Activated CD4-positive, alpha-beta T cell treated with anti-CD3 and anti-CD28 coated beads, Interleukin-2, amount 50 U/mL, for 16 hours (primary cell): ENCODE measurements around the gene HOXC10.

ENCODE experiments used
- DNase-seq: peaks from one replicate; pipeline ENCODE4 v3.0.0-alpha.2; 2020

The HOXC10 gene

DNA sequence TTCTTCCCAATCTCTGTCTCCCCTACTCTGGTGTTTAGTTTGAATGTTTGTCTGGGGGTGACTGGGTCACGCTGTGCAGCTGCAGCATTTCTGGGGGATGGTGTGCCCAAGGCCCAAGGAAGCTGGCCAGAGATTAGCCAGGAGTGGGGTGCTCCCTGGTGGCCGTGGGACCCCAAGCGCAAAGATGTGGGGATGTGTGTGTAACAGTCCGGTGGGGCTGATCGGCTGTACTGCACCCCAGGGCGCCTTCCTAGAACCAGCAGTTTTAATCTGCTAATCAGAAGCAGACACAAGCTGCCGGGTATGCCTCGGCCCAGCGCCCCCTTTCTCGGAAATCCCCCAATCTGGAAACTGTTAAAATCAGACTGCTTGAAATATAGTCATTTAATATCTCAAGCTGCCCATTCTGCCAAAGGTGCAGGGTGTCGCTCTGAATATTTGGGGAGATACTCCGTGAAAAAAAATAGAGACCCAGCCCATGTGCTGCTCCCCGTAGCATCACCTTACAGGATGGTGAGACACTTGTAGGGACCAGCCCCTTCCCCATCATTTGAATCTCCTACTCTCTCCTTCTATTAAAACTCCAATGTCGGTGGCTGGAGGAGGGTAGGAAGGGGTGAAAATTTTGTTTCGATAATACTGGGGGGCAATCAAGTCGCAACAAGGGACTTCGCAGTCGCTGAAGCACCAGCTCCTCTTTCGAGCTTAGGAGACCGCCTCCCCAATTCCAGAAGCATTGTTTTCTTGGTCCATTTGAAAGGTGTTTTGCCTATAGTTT, 19.3 kb downstream of the HOXC10 start:
- no peak for DNase-seq

DNA sequence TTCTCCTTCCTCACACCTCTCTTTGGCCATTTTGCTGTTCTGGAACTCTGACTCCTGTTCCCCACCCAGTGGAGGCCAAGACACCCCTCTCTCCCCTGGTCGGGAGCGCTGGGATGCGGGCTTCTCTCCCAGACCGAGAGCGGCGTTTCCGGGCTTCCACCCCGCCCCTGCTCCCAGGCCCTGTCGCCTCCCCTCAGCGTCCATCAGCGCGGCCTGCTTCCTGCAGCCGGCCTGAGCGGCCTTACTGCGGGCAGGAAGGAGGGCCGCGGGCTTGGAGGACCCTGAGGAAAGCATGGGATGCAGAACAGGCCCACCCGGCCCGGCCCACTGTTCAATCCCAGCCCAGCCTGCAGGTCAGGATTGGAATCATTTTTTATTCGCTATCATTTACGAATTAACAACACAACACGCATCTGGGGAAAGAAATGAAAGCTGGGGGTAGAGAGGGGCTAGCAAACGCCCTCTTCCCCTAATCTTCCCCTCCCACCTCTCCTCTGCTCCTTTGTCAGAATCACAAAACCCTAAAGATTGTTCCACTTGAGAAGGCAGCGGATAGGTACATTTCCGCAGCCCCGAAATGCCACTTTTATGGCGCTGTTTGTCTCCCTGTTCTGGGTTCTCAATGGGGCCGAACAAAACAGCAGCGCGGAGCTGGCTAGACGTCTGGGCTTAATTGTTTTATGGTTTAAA, 20.0 kb downstream of the HOXC10 start:
- no peak for DNase-seq

DNA sequence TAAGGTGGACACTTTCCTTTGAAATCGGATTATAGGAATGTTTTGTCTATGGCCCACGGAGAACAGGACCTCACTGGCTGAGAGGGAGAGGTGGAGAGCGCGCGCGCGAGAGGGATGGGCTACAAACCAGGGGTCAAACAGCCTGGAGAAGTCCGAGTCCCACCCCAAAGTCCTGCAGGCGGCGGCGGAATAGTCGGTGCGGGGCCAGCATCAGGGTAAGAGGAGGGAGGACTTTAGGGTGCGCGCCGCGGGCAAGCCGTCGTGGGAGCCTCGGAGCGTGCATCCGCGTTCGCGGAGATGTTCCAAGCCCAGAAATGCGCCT, 20.5 kb downstream of the HOXC10 start:
- no peak for DNase-seq

- DNase-seq, result peak; percentile 83
Measured at GRCh38 chr12:54005853-54006558, 21.1 kb downstream of the HOXC10 start.

DNA sequence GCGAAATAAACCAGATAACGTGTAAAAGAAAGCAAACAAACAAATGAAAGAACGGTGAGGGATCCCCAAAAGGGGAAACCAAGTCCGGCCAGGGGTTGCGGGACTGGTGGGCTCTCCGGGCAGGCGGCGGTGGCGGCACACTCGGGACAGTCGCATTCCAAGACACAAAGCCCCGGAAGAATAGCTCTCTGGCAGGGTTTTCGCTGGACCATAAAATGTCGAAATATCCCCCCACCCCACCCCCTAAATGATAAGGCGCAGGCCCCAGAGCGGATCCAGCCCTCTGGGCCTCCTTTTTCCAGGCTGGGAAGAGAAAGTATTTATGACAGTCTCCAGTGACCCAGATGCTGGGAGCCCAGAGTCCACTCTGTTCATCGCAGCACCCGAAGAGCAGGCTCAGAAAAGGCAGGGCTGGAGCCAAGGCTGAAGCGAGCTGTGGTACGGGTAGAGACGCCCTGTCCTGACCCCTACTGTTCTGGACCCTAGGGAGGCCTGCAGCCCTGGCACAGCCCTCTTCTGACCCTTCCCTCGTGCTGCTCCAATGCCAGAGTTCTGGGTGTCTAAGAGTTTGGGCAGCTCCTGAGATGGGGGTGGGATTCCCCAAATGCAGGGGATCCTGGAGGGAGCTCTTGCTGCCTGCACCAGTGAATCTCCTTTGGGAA, 21.7 kb downstream of the HOXC10 start:
- DNase-seq, result no peak

GRCh38 chr12:54007538-54008259, 22.8 kb downstream of the HOXC10 start:
- no peak for DNase-seq

- DNase-seq, result no peak
Measured at GRCh38 chr12:54008260-54008552, 23.3 kb downstream of the HOXC10 start.

- DNase-seq, result no peak
Measured at GRCh38 chr12:54009171-54010052, 24.5 kb downstream of the HOXC10 start.

GRCh38 chr12:54010053-54010971, 25.4 kb downstream of the HOXC10 start:
- no peak for DNase-seq

DNA sequence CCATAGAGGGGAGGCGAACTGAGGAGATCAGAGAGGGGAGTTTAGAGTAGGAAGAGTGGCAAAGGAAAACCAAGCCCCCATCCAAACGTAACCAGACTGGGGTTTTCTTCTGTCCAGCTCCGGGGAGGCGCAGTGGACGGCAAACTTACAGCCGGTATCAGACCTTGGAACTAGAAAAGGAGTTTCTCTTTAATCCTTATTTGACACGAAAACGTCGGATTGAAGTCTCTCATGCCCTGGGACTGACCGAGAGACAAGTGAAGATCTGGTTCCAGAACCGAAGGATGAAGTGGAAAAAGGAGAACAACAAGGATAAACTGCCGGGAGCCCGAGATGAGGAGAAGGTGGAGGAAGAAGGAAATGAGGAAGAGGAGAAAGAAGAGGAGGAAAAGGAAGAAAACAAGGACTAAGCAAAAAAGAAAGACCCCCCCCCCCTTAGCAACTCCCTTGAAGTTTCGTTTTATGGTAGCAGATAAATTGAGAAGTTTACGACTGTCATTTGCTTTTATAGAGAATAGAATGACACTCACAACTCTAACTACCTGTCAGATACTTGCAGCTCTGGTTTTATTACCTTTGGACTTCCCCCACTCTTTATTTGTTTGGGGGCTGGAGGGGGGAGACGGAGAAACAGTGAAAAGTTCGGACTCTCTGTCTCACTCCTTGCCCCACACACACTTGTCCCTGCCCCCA, 26.2 kb downstream of the HOXC10 start:
- DNase-seq, result no peak

DNA sequence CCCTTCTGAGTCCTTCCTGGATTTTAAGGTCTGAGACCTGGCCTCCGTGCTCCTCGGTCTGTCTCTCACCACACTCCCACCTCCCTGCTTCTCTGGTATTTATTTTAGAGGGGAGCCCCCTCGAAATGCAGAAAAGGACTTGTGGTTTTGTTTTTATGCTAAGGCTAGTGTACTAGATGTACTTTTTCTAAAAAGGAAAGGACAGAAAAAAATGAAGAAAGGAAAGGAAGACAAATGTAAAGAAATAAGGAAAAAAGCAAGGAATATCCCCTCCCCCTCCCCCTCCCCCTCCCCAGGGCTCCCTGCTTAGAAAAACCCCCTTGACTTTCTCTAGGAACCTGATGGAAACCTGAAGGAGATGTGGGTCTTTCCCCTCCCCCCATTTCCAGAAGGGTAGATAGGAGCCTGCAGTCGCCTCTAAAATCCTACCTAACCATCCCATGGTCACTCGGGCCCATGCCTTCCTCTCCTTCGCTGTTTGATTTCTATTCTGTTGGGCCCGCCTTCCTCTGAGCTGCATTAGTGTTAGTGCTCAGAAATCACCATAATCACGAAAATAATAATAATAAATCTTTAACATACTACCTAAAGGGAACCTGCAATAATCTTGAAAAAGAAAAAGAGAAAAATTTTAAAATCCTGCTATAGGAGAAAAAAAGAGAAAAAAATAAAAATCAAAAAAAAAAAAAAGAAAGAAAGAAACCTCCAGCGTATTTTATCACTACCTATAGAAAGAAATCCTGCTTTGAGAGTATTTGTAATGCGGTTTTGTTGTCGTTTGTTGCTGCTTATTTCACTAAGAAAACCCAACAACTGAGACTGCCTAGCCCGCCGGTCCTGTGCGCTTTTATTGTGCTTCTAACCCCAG, 27.0 kb downstream of the HOXC10 start:
- DNase-seq, result no peak

GRCh38 chr12:54012631-54013409, 27.9 kb downstream of the HOXC10 start:
- no peak for DNase-seq

GRCh38 chr12:54014377-54015017, 29.6 kb downstream of the HOXC10 start:
- DNase-seq, result no peak

- DNase-seq, result no peak
Measured at GRCh38 chr12:54015018-54015931, 30.3 kb downstream of the HOXC10 start.

DNA sequence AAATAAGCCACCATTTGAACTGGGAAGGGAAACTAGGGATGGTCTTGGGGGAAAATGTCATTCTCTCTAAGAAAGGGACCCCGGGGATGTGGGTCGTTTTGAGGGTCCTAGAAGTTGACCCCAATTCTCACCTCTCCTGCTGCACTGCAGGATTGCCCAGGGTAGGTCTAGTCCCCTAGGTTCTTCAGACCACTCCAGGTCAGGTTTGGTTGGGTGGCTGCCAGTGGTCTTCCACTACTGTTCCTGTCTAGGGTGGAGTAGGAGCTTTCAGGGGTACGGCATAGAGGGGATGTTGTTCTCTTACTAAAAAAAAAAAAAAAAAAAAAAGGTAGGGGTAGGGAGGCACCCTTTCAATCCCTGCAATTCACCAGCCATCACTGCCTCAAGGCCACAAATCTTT, 31.1 kb downstream of the HOXC10 start:
- no peak for DNase-seq

- no peak for DNase-seq
Measured at GRCh38 chr12:54016478-54016964, 31.6 kb downstream of the HOXC10 start.
